GM23248 (cell line): ENCODE data around the gene MRPL20. TPM values are rescaled to one million over a fixed set of nuclear protein-coding genes. Genes with fewer than 3 reads are reported as not detected.

ENCODE experiments used
- DNase-seq: peaks from one replicate; pipeline ENCODE4 v3.0.0-alpha.2; 2015
- H2AFZ ChIP-seq: fragments of 200-600 bp; sonication (generic); 2 replicates; pipeline ENCODE4 v1.6.1; 2016; ENCODE audit warnings: antibody characterized with exemption
- H3F3A ChIP-seq: fragments of 200-600 bp; sonication (generic); 2 replicates; pipeline ENCODE4 v1.6.1; 2016; ENCODE audit warnings: mild to moderate bottlenecking, antibody characterized with exemption, mixed run types; ENCODE audit not compliant: insufficient read depth
- H3K27ac ChIP-seq: fragments of 200-600 bp; sonication (generic); 2 replicates; pipeline ENCODE4 v1.5.1; 2016; ENCODE audit warnings: mild to moderate bottlenecking
- H3K27me3 ChIP-seq: fragments of 200-600 bp; sonication (generic); replicated peaks from 2 replicates; pipeline ENCODE4 v1.6.1; 2016; ENCODE audit warnings: mild to moderate bottlenecking; ENCODE audit not compliant: insufficient read depth
- H3K36me3 ChIP-seq: fragments of 200-600 bp; sonication (generic); 2 replicates; pipeline ENCODE4 v1.6.1; 2016; ENCODE audit warnings: low read depth, mild to moderate bottlenecking
- H3K4me1 ChIP-seq: fragments of 200-600 bp; sonication (generic); 2 replicates; pipeline ENCODE4 v1.6.1; 2016; ENCODE audit warnings: mild to moderate bottlenecking; ENCODE audit not compliant: insufficient read depth
- H3K4me2 ChIP-seq: fragments of 200-600 bp; sonication (generic); one replicate; pipeline ENCODE4 v1.6.1; 2016; ENCODE audit warnings: mild to moderate bottlenecking; ENCODE audit not compliant: unreplicated experiment
- H3K4me3 ChIP-seq: fragments of 200-600 bp; sonication (generic); 2 replicates; pipeline ENCODE4 v1.5.1; 2016; ENCODE audit warnings: mild to moderate bottlenecking
- H3K79me2 ChIP-seq: fragments of 200-600 bp; sonication (generic); 2 replicates; pipeline ENCODE4 v1.6.1; 2016; ENCODE audit warnings: mild to moderate bottlenecking; ENCODE audit not compliant: insufficient read depth
- H3K9ac ChIP-seq: fragments of 200-600 bp; sonication (generic); 2 replicates; pipeline ENCODE4 v1.6.1; 2016; ENCODE audit warnings: mild to moderate bottlenecking
- H3K9me2 ChIP-seq: fragments of 200-600 bp; sonication (generic); 2 replicates; pipeline ENCODE4 v1.6.1; 2016; ENCODE audit warnings: mixed run types, mild to moderate bottlenecking, moderate library complexity; ENCODE audit not compliant: insufficient read depth
- H3K9me3 ChIP-seq: fragments of 200-600 bp; sonication (generic); one replicate; pipeline ENCODE4 v1.6.1; 2017; ENCODE audit warnings: low read depth
- H4K20me1 ChIP-seq: fragments of 200-600 bp; sonication (generic); 2 replicates; pipeline ENCODE4 v1.6.0; 2016; ENCODE audit not compliant: insufficient read depth
- EZH2 ChIP-seq: fragments of 200-600 bp; sonication (generic); IDR thresholded peaks from 2 replicates; pipeline ENCODE4 v1.6.1; 2018; ENCODE audit warnings: antibody characterized with exemption, mild to moderate bottlenecking; ENCODE audit not compliant: insufficient read depth, poor library complexity, severe bottlenecking
- EZH2phosphoT487 ChIP-seq: fragments of 200-600 bp; sonication (generic); IDR thresholded peaks from 2 replicates; pipeline ENCODE4 v1.6.1; 2018; ENCODE audit warnings: antibody characterized with exemption, moderate library complexity, mild to moderate bottlenecking, low read depth; ENCODE audit not compliant: insufficient read depth
- WGBS, 2 experiments: methylation state at CpG; one replicate each; pipeline ENCODE4 v1.1.6; 2015 to 2017; ENCODE audit warnings: low lambda C conversion rate in 2 of 2, low coverage in 1 of 2; ENCODE audit errors: missing lambda C conversion rate in 2 of 2; 5-methylcytosine and 5-hydroxymethylcytosine counted together
- in situ Hi-C: fragments of 300-500 bp; cut with MboI; formaldehyde crosslinking; loops from 2 replicates; pipeline ENCODE4 v1.15.0; 2020
- polyA plus RNA-seq: library from polyadenylated mRNA; unstranded; fragments of >200 nt; fragmentation: Nextera tagmentation; extraction: Ambion mirVana; gene quantifications from 2 replicates; pipeline ENCODE4 v1.2.1, GENCODE V29; 2016
- total RNA-seq: library from RNA; depleted of rRNA; stranded (reverse); fragments of >200 nt; shearing (Covaris generic); gene quantifications from 2 replicates; pipeline ENCODE4 v1.2.3, GENCODE V29; 2014

Gene MRPL20
- total and polyA plus RNA-seq, 2 experiments from 2014 or later, result 88.9 to 181 TPM

DNA sequence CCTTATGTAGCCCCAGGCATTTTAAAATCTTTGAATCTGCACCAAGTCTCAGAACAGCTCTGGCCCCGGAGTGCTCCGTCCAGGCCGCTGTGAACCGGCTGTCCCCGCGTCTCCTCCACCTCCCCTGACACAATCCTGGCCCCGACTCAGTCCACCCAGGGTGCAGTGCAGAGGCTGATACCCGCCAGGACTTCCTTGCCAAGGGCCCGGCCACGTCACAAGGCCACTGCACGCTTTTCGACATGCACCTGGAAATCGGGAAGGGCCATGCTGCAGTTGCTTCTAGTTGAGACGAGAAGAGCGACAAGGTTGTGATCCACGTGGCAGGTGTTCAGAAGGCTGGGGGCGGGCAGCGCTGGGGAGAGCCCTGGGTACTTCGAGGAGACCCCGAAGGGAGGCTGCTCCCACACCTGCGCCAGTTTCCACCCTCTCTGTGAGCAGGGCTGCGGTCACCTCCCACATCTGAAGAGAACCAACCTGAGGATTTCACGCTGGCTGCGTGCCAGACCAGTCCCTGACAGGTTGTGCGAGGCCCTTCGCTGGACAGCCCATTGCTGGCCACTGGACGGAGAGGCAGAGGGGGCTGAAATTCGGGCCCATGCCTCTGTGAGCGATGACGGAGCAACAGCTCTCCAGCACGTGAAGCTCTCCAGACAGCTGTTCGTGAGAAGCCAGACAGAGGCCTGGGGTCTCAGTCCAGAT lies 35.1 kb upstream of the MRPL20 start:
- in situ Hi-C loops, result no loop called here
- Histone ChIP-seq H3K9me2 (no peaks in the 10 kb centered on the region), H2AFZ (no peak overlapping the region), H3K27ac (no peak overlapping the region), H3K36me3 (no peaks in the 10 kb centered on the region), H3K27me3 (no peaks in the 10 kb centered on the region), H3K4me3 (no peak overlapping the region), H3K4me2 (no peak overlapping the region), H4K20me1 (no peaks in the 10 kb centered on the region), H3K9ac (no peak overlapping the region), H3F3A (no peaks in the 10 kb centered on the region), H3K4me1 (no peaks in the 10 kb centered on the region), H3K79me2 (no peaks in the 10 kb centered on the region), H3K9me3 (no peaks in the 10 kb centered on the region)
- no peak for DNase-seq
- TF ChIP-seq EZH2phosphoT487, result no peak
- TF ChIP-seq EZH2, result no peak
- 89% methylated on average over 32 of the region's 32 CpGs for WGBS, 2 experiments

DNA sequence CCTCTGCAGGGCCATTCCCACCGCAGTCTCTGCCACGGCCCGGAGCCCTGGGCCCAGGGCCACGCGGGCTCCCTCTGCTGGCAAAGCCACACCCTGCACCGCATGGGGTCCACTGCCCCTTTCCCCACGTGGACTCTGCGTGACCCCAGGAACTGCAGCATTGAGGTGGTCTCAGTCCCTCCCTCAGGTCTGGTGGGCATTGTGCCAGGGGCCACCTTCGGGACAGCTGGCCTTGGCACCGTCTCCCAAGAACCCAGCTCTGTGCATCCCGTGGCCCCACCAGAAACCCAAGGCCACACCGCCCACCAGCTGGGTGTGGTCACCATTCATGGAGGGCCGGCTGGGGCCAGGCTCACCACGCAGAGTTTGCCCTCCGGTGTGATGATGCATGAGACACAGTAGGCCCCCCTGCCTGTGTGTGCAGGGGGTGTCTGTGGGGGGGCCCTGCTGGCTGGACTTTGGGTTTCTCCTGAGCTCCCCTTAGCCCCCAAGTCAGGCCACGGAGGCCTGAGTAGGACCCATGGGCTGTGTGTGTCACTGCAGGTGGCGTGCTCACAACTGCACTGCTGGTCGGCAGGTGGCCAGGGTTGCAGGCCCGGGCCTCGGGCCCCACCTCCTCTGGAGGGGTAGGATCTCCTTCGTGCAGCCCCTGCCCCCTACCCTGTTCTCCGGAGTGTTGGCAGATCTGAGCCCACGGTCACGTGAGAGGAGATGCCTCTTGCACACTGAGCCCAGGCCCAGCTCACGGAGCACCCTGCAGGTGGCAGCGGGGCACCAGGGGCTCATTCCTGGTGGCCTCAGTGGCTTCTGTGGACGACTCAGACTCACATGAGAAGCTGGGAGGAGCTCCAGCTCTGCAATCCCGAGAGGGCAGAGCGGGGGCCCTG lies 34.2 kb upstream of the MRPL20 start:
- Histone ChIP-seq H3K4me1 (no peaks in the 10 kb centered on the region), H3K4me3 (no peak overlapping the region), H3F3A (no peaks in the 10 kb centered on the region), H3K79me2 (no peaks in the 10 kb centered on the region), H3K27me3 (no peaks in the 10 kb centered on the region), H3K9me3 (no peaks in the 10 kb centered on the region), H3K36me3 (no peaks in the 10 kb centered on the region), H3K4me2 (no peak overlapping the region), H3K9ac (no peak overlapping the region), H2AFZ (no peak overlapping the region), H3K27ac (no peak overlapping the region), H4K20me1 (no peaks in the 10 kb centered on the region), H3K9me2 (no peaks in the 10 kb centered on the region)
- 34 to 37% methylated on average over 27 to 29 of the region's 29 CpGs for WGBS, 2 experiments
- in situ Hi-C loops, result no loop called here
- TF ChIP-seq EZH2 (no peak), EZH2phosphoT487 (no peak)
- DNase-seq, result peak; percentile 68

DNA sequence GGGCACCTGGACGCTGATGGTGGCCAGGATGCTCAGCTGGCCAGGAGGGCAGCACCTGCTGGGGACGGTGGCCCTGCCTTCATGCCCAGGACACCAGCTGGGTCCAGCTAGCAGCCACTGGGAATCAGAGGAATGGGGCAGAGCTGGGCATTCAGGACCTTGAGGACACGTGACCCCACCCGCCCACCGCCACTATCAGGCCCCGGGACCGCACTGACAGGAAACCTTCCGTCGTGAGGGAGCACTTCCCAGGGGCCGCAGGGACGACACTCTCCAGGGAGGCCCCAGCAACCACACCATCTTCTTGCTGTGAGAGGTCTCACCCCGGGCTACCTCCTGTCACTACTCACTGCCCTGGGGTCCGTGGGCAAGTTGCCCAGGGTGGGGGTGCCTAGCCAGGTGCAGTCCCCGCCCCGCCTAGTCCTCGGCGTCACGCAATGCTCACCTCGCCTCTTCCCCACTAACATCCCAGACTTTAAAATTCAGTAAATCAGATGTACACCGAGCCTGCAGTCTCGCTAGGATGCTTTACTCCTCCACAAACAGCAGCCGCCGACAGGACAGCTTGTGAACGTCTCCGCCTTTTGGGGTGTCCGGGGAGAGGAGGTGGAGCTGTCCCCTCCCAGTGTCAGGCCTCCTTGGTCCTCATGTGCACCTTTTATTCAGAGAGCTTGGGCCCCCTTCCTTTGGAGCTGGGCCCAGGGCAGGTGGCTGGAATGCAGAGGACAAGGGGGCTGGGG lies 33.3 kb upstream of the MRPL20 start:
- in situ Hi-C loops, result no loop called here
- Histone ChIP-seq H3K27ac (no peak overlapping the region), H3K4me1 (no peaks in the 10 kb centered on the region), H3K79me2 (no peaks in the 10 kb centered on the region), H3F3A (no peaks in the 10 kb centered on the region), H3K4me3 (no peak overlapping the region), H3K4me2 (no peak overlapping the region), H2AFZ (no peak overlapping the region), H3K9me3 (no peaks in the 10 kb centered on the region), H3K27me3 (no peaks in the 10 kb centered on the region), H3K9me2 (no peaks in the 10 kb centered on the region), H4K20me1 (no peaks in the 10 kb centered on the region), H3K9ac (no peak overlapping the region), H3K36me3 (no peaks in the 10 kb centered on the region)
- DNase-seq, result no peak
- no peak for TF ChIP-seq EZH2
- no peak for TF ChIP-seq EZH2phosphoT487
- WGBS, 2 experiments, result 72 to 77% methylated on average over 21 to 23 of the region's 26 CpGs

DNA sequence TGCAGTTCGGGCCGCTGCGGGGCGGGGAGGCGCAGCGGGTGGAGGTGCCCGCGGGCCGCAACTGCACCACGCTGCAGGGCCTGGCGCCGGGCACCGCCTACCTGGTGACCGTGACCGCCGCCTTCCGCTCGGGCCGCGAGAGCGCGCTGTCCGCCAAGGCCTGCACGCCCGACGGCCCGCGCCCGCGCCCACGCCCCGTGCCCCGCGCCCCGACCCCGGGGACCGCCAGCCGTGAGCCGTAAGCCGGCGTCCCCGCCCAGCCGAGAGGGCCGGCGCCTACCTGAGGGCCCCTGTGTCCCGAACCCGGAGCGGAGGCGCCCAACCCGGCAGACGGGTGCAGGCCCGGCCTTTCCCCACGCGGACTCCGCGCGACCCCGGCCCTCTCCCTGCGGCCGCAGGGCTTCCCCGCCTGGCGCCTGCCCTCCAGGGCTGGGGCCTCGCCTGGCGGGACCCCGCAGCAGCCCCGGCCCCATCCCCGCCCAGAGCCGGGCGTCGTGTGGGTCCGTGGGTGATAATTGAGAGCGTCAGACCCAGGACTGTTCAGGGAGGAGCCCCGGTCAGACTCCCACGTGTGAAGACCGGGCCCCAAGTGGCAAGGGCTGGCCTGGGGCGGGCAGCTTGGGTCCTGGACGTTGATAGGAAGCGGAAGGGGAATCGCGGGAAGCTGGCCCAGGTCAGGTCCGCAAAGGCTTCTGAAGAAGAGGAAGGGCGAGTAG lies 32.6 kb upstream of the MRPL20 start:
- Histone ChIP-seq H3K36me3 (no peaks in the 10 kb centered on the region), H3K4me3 (no peak overlapping the region), H3K79me2 (no peaks in the 10 kb centered on the region), H4K20me1 (no peaks in the 10 kb centered on the region), H3K4me2 (no peak overlapping the region), H2AFZ (no peak overlapping the region), H3K4me1 (no peaks in the 10 kb centered on the region), H3F3A (no peaks in the 10 kb centered on the region), H3K9ac (no peak overlapping the region), H3K9me3 (no peaks in the 10 kb centered on the region), H3K27me3 (no peaks in the 10 kb centered on the region), H3K27ac (no peak overlapping the region), H3K9me2 (no peaks in the 10 kb centered on the region)
- TF ChIP-seq EZH2 (no peak), EZH2phosphoT487 (no peak)
- in situ Hi-C loops, result no loop called here
- 86 to 89% methylated on average over 31 to 82 of the region's 82 CpGs for WGBS, 2 experiments
- DNase-seq, result no peak
